ENCODE measurements around the gene SNAI1.

Gene SNAI1

DNA sequence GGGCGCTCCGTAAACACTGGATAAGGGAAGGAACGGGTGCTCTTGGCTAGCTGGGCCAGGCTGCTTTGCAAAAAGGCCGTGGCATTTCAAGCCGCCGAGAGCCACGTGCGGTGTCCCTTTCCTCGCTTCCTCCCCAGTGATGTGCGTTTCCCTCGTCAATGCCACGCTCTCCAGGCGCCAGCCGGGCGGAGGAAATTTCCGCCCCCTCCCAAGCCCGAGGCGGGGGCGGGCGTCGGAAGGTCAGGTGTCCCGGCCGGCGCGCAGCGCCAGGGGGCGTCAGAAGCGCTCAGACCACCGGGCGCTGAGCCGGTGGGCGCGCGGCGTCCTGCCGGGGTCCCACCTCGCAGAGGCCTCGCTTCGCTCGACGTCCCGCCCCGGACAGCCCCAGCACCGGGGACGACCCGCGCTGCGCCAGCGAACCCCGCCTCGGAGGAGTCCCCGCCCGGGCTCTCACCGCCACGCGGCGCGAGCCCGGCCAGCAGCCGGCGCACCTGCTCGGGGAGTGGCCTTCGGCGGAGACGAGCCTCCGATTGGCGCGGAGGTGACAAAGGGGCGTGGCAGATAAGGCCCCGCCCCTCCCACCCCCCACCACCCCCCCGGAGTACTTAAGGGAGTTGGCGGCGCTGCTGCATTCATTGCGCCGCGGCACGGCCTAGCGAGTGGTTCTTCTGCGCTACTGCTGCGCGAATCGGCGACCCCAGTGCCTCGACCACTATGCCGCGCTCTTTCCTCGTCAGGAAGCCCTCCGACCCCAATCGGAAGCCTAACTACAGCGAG is at the start of gene SNAI1:
SNAI1 (plus strand) TSS at position 635 of the 777 bp plus-strand sequence; CDS start at position 715, 80 bp downstream.
- Histone ChIP-seq H3K9ac (ENCODE audit: low read length) (peak within 1 kb of the TSS; percentile 63), H3K4me1 (ENCODE audit: control insufficient read depth, low read depth, low read length) (peaks cover 40% of the 10 kb centered on the region), H3K27ac (ENCODE audit: low read length) (no peak within 1 kb of the TSS), H3K27me3 (ENCODE audit: control insufficient read depth, insufficient read depth, low read length) (peaks cover 44% of the 10 kb centered on the region), H3K4me3 (ENCODE audit: low read length) (peak within 1 kb of the TSS; percentile 81), H3K9me3 (ENCODE audit: control insufficient read depth, low read depth, low read length) (no peaks in the 10 kb centered on the region), H3K36me3 (ENCODE audit: control insufficient read depth, low read depth, low read length) (no peaks in the 10 kb centered on the region)

DNA sequence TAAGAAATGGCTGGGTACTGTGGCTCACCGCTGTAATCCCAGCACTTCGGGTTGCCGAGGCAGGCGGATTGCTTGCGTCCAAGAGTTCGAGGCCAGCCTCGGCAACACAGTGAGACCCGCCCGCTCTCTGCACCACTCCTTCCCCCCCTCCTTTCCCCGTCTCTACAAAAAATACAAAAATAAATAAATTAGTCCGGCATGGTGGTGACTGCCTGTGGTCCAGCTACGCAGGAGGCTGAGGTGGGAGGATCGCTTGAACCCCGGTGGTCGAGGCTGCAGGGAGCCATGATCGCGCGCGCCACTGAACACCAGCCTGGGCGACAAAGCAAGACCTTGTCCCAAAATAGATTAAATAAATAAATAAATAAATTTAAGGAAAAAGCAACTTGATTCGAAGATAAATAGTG is 47.0 kb upstream of the SNAI1 start:
- H3K27ac ChIP-seq (ENCODE audit: low read length): no peak overlapping the region
- H3K27me3 ChIP-seq (ENCODE audit: control insufficient read depth, insufficient read depth, low read length): no peaks in the 10 kb centered on the region
- H3K36me3 ChIP-seq (ENCODE audit: control insufficient read depth, low read depth, low read length): peaks cover 12% of the 10 kb centered on the region
- H3K9me3 ChIP-seq (ENCODE audit: control insufficient read depth, low read depth, low read length): no peaks in the 10 kb centered on the region
- peaks cover 7% of the 10 kb centered on the region for H3K4me1 ChIP-seq (ENCODE audit: control insufficient read depth, low read depth, low read length)
- H3K4me3 ChIP-seq (ENCODE audit: low read length): no peak overlapping the region
- no peak overlapping the region for H3K9ac ChIP-seq (ENCODE audit: low read length)

DNA sequence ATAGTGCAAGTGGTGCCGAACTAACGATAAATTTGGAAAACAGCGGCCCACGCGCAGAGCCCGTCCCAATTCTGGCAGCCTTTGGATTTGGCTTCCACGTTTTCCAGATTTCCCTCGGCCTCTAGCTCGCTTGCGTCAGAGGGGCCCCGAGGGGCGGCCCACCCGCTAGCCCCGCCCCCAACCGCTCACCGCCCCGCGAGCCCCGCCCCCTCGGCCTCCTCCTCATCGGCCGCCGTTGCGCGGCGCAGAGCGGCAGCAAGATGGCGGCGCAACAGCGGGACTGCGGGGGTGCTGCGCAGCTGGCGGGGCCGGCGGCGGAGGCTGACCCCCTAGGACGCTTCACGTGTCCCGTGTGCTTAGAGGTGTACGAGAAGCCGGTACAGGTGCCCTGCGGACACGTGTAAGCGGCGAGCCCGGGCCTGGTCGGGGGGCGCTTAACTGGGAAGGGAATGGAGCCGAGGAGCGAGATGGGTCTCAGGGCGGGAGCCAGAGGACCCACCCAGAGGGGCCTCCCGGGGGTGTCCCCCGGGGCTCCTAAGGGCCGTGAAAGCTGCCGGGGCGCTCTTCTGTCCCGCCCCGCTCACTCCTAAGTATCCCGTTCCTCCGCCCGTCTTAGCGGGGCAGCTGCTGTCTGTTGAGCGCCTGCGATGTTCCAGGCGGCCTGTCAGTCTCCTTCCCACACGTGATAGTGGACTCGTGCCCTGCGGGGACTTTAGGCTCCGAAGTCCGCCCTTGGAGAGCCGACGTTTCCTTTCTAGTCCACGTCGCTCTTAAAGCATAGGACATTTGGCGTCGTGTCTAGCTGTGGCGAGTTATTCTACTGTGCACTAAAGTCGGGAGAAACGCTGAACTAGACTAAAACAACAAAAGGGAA is 46.4 kb upstream of the SNAI1 start, which contains the start of gene RNF114:
RNF114 (plus strand) TSS at position 245 of the 874 bp plus-strand sequence; CDS start at position 261, 16 bp downstream.
- H3K27ac ChIP-seq (ENCODE audit: low read length): no peak within 1 kb of the TSS
- peak within 1 kb of the TSS; percentile 98 for H3K4me3 ChIP-seq (ENCODE audit: low read length)
- no peaks in the 10 kb centered on the region for H3K27me3 ChIP-seq (ENCODE audit: control insufficient read depth, insufficient read depth, low read length)
- H3K9ac ChIP-seq (ENCODE audit: low read length): peak within 1 kb of the TSS; percentile 76
- H3K36me3 ChIP-seq (ENCODE audit: control insufficient read depth, low read depth, low read length): peaks cover 16% of the 10 kb centered on the region
- H3K9me3 ChIP-seq (ENCODE audit: control insufficient read depth, low read depth, low read length): no peaks in the 10 kb centered on the region
- peaks cover 7% of the 10 kb centered on the region for H3K4me1 ChIP-seq (ENCODE audit: control insufficient read depth, low read depth, low read length)

DNA sequence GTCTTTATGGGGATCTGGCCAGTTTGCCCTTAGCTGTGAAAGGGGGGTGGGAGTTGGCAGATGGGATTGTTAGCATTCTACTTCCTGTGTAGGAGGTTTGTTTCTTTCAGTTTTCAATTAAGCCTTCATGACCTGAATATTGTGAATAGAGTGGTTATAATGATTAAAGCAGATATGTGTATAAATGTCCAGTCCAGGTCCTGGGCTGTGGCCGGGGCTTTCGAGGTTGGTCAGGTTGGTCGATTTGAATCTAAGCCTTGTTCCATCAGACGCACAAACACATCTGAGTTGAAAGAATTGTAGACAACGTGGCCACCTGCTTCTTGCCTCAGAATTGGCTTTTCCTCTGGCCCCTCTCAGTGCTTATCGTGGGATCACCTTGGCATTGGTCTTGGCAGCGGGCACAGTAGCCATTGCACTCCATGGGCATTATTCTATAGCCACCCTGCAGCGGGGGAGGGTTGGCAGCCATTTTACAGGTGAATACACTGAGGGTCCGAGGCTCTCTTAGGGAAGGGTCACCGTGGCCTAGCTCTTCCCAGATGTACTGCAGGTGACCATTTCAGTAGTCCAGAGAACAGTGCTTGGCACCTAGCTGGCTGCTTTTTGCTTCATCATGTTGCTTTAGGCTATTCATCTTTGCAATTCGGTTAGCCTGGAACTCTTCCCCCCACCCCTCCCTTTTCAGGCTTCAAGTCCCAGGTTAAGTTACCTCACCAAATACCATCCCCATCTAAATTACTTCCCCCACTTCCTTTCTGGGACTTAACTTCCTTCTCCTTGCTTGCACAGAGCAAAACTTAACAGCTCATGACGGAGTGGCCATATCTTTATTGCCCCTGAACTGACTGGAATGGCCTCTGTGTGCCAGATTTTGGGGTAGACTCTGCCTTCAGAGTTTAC is 45.5 kb upstream of the SNAI1 start:
- Histone ChIP-seq H3K27ac (ENCODE audit: low read length) (no peak overlapping the region), H3K4me1 (ENCODE audit: control insufficient read depth, low read depth, low read length) (peaks cover 7% of the 10 kb centered on the region), H3K36me3 (ENCODE audit: control insufficient read depth, low read depth, low read length) (peaks cover 25% of the 10 kb centered on the region), H3K27me3 (ENCODE audit: control insufficient read depth, insufficient read depth, low read length) (no peaks in the 10 kb centered on the region), H3K4me3 (ENCODE audit: low read length) (peak overlapping the region; percentile 98), H3K9ac (ENCODE audit: low read length) (peak overlapping the region; percentile 76), H3K9me3 (ENCODE audit: control insufficient read depth, low read depth, low read length) (no peaks in the 10 kb centered on the region)

DNA sequence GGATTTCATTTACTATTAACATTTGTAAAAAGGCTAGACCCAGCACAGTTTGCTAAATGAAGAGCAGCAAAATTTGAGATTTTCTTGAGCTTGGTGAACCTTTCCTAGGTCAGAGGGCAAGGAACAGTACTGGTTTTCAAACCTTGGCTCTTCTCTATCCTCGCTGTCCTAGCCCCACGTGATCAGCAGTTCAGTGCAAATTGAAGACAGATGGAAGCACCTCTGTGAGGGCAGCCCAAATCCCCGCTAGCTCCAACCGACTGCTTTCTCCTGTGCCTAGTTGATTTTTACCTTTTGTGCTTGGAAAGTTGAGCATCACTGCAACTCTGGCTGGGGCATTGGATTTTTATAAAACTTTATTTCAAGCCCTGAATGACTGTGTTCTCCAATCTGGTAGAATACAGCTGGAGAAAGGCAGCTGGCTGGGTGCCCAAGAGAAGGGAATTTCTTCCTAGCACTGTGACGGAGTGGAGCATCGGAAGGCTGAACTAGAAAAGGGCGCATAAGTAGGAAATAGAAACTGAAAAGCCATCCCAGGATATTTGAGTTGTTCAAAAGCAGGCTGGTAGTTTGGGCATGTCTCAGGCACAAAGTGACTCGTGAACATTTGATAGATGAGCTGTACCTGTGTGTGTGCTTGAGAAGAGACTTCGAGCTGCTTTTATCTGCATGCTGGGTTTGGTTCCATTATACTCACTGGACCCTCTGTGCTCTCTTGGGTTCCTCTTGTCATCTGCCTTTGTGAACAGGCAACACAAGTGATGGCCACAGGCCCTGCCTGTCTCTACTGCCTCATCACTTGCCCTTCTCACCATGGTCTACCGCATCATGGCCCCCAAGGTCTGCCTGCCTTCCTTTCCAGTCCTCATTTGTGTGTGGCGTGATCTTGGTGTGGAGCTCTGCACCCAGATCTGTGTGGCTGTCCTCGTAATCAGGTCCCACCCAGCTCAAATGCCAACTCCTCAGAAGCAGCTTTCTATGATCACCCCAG is 44.3 kb upstream of the SNAI1 start:
- Histone ChIP-seq H3K4me3 (ENCODE audit: low read length) (no peak overlapping the region), H3K36me3 (ENCODE audit: control insufficient read depth, low read depth, low read length) (peaks cover 34% of the 10 kb centered on the region), H3K9me3 (ENCODE audit: control insufficient read depth, low read depth, low read length) (no peaks in the 10 kb centered on the region), H3K27me3 (ENCODE audit: control insufficient read depth, insufficient read depth, low read length) (no peaks in the 10 kb centered on the region), H3K4me1 (ENCODE audit: control insufficient read depth, low read depth, low read length) (peaks cover 7% of the 10 kb centered on the region), H3K27ac (ENCODE audit: low read length) (no peak overlapping the region), H3K9ac (ENCODE audit: low read length) (no peak overlapping the region)

GRCh38 chr20:49941456-49941855 is 41.3 kb upstream of the SNAI1 start:
- H3K36me3 ChIP-seq (ENCODE audit: control insufficient read depth, low read depth, low read length): peaks cover 53% of the 10 kb centered on the region
- no peak overlapping the region for H3K4me3 ChIP-seq (ENCODE audit: low read length)
- peaks cover 7% of the 10 kb centered on the region for H3K4me1 ChIP-seq (ENCODE audit: control insufficient read depth, low read depth, low read length)
- H3K9me3 ChIP-seq (ENCODE audit: control insufficient read depth, low read depth, low read length): no peaks in the 10 kb centered on the region
- no peak overlapping the region for H3K27ac ChIP-seq (ENCODE audit: low read length)
- H3K27me3 ChIP-seq (ENCODE audit: control insufficient read depth, insufficient read depth, low read length): no peaks in the 10 kb centered on the region
- H3K9ac ChIP-seq (ENCODE audit: low read length): no peak overlapping the region

GRCh38 chr20:49942303-49942702 is 40.5 kb upstream of the SNAI1 start:
- Histone ChIP-seq H3K27me3 (ENCODE audit: control insufficient read depth, insufficient read depth, low read length) (no peaks in the 10 kb centered on the region), H3K36me3 (ENCODE audit: control insufficient read depth, low read depth, low read length) (peaks cover 55% of the 10 kb centered on the region), H3K9me3 (ENCODE audit: control insufficient read depth, low read depth, low read length) (no peaks in the 10 kb centered on the region), H3K9ac (ENCODE audit: low read length) (no peak overlapping the region), H3K4me1 (ENCODE audit: control insufficient read depth, low read depth, low read length) (peaks cover 4% of the 10 kb centered on the region), H3K27ac (ENCODE audit: low read length) (no peak overlapping the region), H3K4me3 (ENCODE audit: low read length) (no peak overlapping the region)

- no peak overlapping the region for H3K4me3 ChIP-seq (ENCODE audit: low read length)
- peaks cover 55% of the 10 kb centered on the region for H3K36me3 ChIP-seq (ENCODE audit: control insufficient read depth, low read depth, low read length)
- no peak overlapping the region for H3K27ac ChIP-seq (ENCODE audit: low read length)
- no peaks in the 10 kb centered on the region for H3K9me3 ChIP-seq (ENCODE audit: control insufficient read depth, low read depth, low read length)
- H3K27me3 ChIP-seq (ENCODE audit: control insufficient read depth, insufficient read depth, low read length): no peaks in the 10 kb centered on the region
- no peak overlapping the region for H3K9ac ChIP-seq (ENCODE audit: low read length)
- H3K4me1 ChIP-seq (ENCODE audit: control insufficient read depth, low read depth, low read length): no peaks in the 10 kb centered on the region
These were observed 39.8 kb upstream of the SNAI1 start for GRCh38 chr20:49942942-49943341.

GRCh38 chr20:49945306-49945700 is 37.5 kb upstream of the SNAI1 start:
- H3K9me3 ChIP-seq (ENCODE audit: control insufficient read depth, low read depth, low read length): no peaks in the 10 kb centered on the region
- peaks cover 58% of the 10 kb centered on the region for H3K36me3 ChIP-seq (ENCODE audit: control insufficient read depth, low read depth, low read length)

DNA sequence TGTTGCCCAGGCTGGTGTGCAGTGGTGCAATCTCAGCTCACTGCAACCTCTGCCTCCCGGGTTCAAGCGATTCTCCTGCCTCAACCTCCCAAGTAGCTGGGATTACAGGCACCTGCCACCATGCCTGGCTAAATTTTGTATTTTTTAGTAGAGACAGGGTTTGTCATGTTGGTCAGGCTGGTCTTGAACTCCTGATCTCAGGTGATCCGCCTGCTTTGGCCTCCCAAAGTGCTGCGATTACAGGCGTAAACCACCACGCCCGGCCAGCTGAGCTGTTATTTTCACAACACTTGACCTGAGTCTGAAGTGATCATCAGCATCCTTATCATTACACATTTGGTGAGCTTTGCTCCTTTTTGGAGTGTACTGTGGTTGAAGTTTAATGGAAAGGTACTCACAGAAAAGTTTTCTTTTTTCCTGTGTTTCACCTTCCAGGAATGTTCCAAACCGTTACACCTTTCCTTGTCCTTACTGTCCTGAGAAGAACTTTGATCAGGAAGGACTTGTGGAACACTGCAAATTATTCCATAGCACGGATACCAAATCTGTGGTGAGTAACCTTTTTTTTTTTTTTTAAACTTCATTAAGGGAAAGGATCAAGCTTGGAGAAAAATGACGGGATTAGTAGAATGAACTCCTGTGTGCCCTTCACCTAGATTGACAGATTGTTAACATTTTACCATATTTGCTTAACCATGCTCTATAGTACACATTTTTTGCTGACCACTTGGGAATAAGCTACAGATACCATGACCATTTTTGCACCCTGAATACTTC is 36.9 kb upstream of the SNAI1 start:
- Histone ChIP-seq H3K27ac (ENCODE audit: low read length) (no peak overlapping the region), H3K36me3 (ENCODE audit: control insufficient read depth, low read depth, low read length) (peaks cover 64% of the 10 kb centered on the region), H3K4me1 (ENCODE audit: control insufficient read depth, low read depth, low read length) (no peaks in the 10 kb centered on the region), H3K4me3 (ENCODE audit: low read length) (no peak overlapping the region), H3K9me3 (ENCODE audit: control insufficient read depth, low read depth, low read length) (no peaks in the 10 kb centered on the region), H3K9ac (ENCODE audit: low read length) (no peak overlapping the region), H3K27me3 (ENCODE audit: control insufficient read depth, insufficient read depth, low read length) (no peaks in the 10 kb centered on the region)

More at GRCh38 chr20:49945306-49945700, 37.5 kb upstream of the SNAI1 start:
- Histone ChIP-seq H3K9ac (ENCODE audit: low read length) (no peak overlapping the region), H3K4me3 (ENCODE audit: low read length) (no peak overlapping the region), H3K27ac (ENCODE audit: low read length) (no peak overlapping the region), H3K27me3 (ENCODE audit: control insufficient read depth, insufficient read depth, low read length) (no peaks in the 10 kb centered on the region), H3K4me1 (ENCODE audit: control insufficient read depth, low read depth, low read length) (no peaks in the 10 kb centered on the region)
